Measurements from ENCODE around the gene TIAM1.

Gene TIAM1

GRCh38 chr21:31286621-31287020 is 57.4 kb downstream of the TIAM1 start:
- DNase-seq (ENCODE audit: low read depth): no peak

DNA sequence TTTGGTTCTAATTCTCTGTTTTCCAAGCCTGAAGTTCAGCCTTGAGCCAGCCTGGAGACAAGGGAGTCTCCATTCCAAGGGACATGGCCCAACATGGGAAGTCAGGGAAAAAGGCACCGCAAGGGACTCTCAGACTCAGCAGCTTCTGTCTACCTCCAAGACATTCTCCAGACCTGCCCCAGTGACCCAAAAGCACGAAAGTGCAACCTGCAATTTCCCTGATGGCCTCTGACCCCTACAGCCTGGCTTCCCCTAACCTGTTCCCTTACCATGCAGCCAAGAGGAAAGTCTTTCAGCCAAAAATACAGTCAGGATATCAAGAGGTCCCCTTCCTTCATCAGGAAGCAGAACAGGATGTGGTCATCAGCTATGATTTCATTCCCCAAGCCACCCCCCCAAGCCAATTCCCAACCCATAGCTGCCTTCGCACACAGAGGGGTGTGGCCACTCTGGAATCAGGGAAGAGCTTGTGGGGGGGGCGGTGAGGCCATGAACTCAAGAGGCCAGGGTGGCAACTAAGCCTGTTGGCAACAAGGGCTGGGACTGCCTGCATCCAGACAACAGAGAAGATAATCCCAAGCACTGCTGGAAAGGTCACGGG is 59.2 kb downstream of the TIAM1 start:
- DNase-seq (ENCODE audit: low read depth): no peak

DNA sequence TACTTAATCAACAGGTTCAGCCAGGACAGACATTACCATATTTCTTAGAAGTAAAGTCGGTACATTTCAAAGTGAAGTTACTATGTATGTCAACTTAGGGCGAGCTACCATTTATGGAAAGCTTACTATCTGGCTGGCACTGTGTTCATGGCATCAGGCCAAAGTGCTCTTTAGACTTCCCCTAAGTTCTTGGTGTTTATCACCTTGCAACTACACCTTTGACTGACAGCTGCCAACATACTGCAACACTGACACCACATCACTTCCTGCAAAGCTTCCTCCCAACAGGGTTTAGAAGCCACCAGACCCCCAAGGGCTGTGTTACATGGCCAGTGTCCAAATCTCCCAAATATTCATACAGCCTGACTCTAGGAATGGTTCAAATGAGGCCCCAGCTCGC is 61.0 kb downstream of the TIAM1 start:
- no peak for DNase-seq (ENCODE audit: low read depth)

DNA sequence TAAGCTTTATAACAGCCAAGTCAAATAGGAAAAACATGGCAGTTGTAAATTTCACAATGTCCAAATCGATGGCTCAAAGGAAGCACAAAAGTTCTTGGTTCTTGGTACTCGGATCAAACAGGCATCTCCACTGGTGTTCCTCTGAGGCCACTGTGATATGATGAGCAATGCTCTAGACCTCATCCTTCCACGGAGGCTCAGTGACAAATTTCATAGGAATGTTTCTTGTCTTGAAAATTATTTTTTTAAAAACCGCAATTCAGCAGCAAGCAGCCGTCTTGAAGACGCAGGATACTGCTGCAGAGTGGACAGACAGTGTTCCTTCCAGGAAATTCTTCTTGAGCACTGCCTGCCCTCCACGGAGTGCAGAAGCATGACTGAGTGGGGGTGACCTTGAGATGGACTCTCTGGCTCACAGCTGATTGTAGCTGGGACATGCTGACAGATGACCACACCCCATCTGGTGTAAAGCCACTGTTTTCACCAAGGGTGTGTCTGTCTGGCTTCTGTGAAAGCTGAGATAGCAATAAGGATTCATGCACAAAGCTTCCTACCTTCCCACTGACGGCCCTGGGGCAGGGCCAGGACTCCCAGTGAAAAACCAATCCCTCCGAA is 61.9 kb downstream of the TIAM1 start:
- peak; percentile 2 for DNase-seq (ENCODE audit: low read depth)

GRCh38 chr21:31281561-31281960 is 62.5 kb downstream of the TIAM1 start:
- no peak for DNase-seq (ENCODE audit: low read depth)

DNA sequence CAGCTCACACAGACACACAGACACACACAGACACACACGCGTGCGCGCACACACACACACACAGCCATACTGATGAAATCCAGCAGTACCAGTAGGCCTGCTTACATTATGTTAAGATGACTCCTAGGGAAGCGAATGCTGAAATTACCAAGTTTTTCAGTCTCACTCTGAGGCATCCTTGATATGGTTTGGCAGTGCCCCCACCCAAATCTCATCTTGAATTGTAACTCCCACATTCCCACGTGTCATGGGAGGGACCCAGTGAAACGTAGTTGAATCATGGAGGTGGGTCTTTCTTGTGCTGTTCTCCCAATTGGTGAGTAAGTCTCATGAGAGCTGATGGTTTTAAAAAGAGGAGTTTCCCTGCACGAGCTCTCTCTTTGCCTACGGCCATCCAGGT is 64.1 kb downstream of the TIAM1 start:
- no peak for DNase-seq (ENCODE audit: low read depth)

- DNase-seq (ENCODE audit: low read depth): no peak
These were observed 64.8 kb downstream of the TIAM1 start for GRCh38 chr21:31279214-31279613.

DNA sequence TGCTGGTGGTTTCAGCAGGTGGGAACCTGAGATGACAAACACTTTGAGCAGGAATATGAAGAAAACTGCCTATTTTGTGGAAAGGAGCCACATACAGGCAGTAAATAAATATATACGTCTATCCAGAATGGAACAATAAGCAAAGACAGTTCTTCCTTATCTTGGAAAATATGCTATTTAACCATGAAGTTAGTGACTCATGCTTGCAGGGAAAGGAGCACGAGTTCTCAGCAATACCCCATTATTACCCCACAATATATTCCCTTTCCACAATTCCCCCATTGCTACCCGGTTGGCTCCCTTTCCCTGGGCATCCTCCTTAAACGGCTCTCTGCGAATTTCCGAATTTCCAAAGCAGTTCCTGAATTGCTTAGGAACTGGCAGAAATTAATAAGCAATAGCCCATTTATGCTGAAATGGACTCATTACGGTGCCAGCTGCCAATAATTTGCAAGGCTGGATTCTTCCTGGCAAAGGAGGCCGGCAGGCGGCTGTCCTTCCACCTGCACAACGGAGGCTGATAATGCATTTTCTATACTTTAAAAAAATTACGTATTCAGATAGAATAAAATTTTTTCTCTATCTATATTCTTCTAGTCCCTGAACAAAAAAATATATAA is 65.4 kb downstream of the TIAM1 start:
- DNase-seq (ENCODE audit: low read depth): no peak

GRCh38 chr21:31276663-31277062 is 67.4 kb downstream of the TIAM1 start:
- no peak for DNase-seq (ENCODE audit: low read depth)

- no peak for DNase-seq (ENCODE audit: low read depth)
These were observed 68.2 kb downstream of the TIAM1 start for GRCh38 chr21:31275901-31276300.

DNA sequence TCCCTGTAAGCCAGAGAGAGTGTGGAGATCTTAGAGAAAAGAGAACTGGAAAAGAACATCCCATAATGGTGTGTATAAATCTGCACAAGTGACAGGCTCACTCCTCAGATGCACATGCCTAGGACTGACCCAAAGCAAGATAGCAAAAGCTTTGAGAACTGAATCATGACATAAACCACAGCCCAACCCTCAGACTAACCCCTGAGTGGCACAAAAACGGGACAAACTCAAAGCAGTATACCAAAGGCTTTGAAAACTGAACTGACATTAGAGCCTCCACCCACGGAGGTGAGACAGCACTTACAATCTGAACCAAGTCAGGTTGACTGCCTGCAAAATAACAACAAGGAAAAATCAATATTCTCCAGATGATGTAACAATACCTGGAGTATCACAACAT is 70.8 kb downstream of the TIAM1 start:
- DNase-seq (ENCODE audit: low read depth): no peak

DNA sequence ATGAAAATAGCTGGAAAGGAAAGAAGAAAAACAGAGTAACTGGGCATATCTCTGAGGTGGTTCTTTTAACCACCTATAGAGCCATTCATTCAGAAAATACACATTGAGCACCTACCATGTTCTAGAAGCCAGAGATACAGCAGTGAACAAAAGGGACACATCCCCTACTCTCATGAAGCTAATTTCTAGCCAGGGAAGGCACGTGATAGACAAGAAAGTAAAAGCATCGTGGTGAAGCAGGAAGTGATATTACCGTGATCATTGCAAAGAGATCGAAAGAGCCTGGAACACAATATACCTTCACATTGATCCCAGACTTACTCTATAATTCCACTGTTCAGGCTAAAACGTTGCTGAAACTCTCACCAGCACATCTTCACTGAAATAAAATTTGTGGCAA is 76.0 kb downstream of the TIAM1 start:
- no peak for DNase-seq (ENCODE audit: low read depth)

GRCh38 chr21:31267644-31268043 is 76.4 kb downstream of the TIAM1 start:
- no peak for DNase-seq (ENCODE audit: low read depth)

GRCh38 chr21:31266241-31266640 is 77.8 kb downstream of the TIAM1 start:
- DNase-seq (ENCODE audit: low read depth): no peak

- no peak for DNase-seq (ENCODE audit: low read depth)
These were observed 78.6 kb downstream of the TIAM1 start for GRCh38 chr21:31265366-31266013.

GRCh38 chr21:31264574-31264973 is 79.5 kb downstream of the TIAM1 start:
- DNase-seq (ENCODE audit: low read depth): no peak

DNA sequence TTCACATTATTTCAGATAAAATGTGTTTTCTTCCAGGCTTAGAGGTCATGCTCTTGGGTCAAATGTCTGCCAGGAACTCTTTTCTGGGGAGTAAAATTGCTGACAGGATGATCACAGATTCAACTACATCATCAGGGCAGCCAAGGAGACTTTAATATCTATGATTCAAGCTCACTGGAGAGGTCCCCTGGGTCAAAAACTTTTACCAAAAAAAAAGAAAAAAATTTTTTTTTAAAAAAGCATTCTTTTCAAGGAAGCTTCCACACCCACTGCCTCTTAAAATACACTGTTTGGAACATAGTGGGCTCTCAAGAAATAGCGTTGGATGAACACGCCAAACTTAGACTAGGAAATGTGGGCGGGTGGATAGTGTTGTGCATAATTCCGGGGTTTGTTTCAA is 81.3 kb downstream of the TIAM1 start:
- no peak for DNase-seq (ENCODE audit: low read depth)

DNA sequence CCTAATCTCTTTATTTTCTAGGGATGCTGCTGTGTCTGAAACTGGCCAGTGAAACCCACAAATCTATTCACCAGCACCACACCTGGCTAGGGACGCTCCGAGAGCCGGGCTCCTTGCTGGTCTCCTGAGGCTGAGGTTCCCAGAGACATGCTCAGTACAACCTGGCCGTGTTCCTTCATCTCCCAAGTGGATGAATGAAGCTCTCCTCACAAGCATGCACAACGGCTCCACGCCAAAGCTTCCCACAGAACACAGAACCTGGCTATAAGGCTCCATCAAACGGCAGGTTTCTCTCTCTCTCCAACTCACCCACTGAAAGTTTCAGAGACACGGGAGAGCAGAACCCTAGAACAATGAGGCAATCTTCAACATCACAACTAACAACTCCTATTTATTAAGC is 82.3 kb downstream of the TIAM1 start:
- no peak for DNase-seq (ENCODE audit: low read depth)

DNA sequence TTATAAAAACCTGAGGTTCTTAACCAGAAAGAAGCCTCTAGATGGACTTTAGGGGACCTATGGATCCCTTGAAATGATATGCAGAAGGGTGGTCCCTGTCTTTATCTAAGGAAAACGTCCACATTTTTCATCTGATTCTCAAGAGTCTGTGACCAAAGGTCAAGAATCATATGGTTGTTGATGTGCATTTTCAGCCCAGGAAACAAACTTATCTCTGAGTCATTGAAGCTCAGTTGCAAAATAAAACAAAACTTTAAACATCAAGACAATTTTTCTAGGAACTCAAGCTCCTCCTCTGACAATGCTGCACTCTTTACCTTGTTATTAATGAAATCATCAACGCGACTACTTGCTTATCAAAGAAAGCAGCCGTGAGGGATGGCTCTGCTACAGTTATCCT is 83.3 kb downstream of the TIAM1 start:
- DNase-seq (ENCODE audit: low read depth): no peak

GRCh38 chr21:31258073-31258472 is 86.0 kb downstream of the TIAM1 start:
- DNase-seq (ENCODE audit: low read depth): no peak

DNA sequence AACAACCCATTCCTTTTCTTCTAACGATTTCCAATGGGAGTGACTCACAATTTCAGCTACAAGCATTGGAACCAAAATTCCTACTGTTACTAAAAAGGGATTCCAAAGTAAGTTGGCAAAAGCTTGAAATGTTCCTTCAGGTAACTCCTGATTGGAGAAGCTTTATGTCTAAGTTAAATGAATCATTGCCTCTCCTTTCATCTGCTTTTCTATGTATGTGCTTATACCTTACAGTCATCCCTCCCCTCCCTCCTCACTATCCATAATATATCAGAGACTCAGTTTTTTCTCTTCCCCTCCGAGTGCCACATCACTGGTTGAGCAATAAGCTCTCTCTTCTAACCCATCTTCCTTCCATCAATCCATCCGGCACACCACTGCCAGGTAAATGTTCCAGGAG is 86.8 kb downstream of the TIAM1 start:
- no peak for DNase-seq (ENCODE audit: low read depth)

- DNase-seq (ENCODE audit: low read depth): no peak
These were observed 88.2 kb downstream of the TIAM1 start for GRCh38 chr21:31255896-31256295.

DNA sequence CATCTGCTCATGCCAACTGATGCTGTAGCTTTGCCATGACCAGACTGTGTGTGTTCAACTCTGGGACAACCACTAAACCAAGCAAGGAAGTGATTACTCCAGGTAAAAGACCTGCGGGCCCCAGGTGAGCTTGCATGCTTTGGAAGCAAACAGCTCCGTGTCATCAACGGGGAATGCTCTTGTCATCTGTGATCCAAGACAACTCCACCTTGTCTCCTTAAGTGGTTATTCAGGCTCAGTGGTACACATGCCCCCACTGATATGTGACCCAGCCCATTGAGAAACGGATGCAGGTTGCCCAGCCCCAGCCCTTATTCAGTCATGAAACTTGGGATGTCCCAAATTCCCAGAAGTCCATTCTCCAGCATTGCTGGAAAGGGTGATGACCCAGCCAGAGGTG is 89.0 kb downstream of the TIAM1 start:
- no peak for DNase-seq (ENCODE audit: low read depth)
